Nephron (organoid): ENCODE measurements around the gene PTPRG.
"Not testable (repeated sequence)": the region's sequence is repeated elsewhere in the genome, so short reads cannot be mapped to it uniquely, and the experiment has no call there.

Experiments
- H3K27ac Mint-ChIP-seq, 3 experiments: 2 replicates each; pipeline ENCODE4 v1.8.0; 2020; ENCODE audit warnings: mixed read lengths in 3 of 3, mild to moderate bottlenecking in 2 of 3, moderate library complexity in 1 of 3
- H3K27me3 Mint-ChIP-seq: 2 replicates; pipeline ENCODE4 v1.8.0; 2021; ENCODE audit warnings: low read depth, mild to moderate bottlenecking, moderate library complexity, mixed read lengths
- H3K36me3 Mint-ChIP-seq: 2 replicates; pipeline ENCODE4 v1.8.0; 2020; ENCODE audit warnings: low read depth, mixed read lengths
- H3K4me1 Mint-ChIP-seq: 2 replicates; pipeline ENCODE4 v1.8.0; 2020; ENCODE audit warnings: mixed read lengths
- H3K4me3 Mint-ChIP-seq, 3 experiments: 2 replicates each; pipeline ENCODE4 v1.8.0; 2020; ENCODE audit warnings: mild to moderate bottlenecking in 3 of 3, mixed read lengths in 3 of 3, moderate library complexity in 2 of 3
- H3K9me3 Mint-ChIP-seq: 2 replicates; pipeline ENCODE4 v1.8.0; 2020; ENCODE audit warnings: mixed read lengths
- CTCF ChIP-seq, 3 experiments: fragments of 200-600 bp; sonication (generic); IDR thresholded peaks; one replicate each; pipeline ENCODE4 v1.5.0; 2021; ENCODE audit warnings: antibody characterized with exemption in 3 of 3; ENCODE audit not compliant: unreplicated experiment in 3 of 3

The PTPRG gene

GRCh38 chr3:61535826-61536225 lies 25.5 kb upstream of the PTPRG start:
- Mint-ChIP-seq H3K4me1 (peaks cover 24% of the 10 kb centered on the region), H3K27ac (peak overlapping the region; percentile 50 to 92 (median 65)), H3K27me3 (no peaks in the 10 kb centered on the region), H3K9me3 (no peaks in the 10 kb centered on the region), H3K4me3 (no peak overlapping the region), H3K36me3 (no peaks in the 10 kb centered on the region)
- no peak for TF ChIP-seq CTCF (IDR thresholded peaks at IDR 0.05; ENCODE audit: unreplicated experiment in 3 of 3)

GRCh38 chr3:61537366-61537765 lies 24.0 kb upstream of the PTPRG start:
- H3K4me3 Mint-ChIP-seq = peak overlapping the region in 2 of 3 experiments; percentile 5 to 33
- no peaks in the 10 kb centered on the region for H3K9me3 Mint-ChIP-seq
- peaks cover 27% of the 10 kb centered on the region for H3K4me1 Mint-ChIP-seq
- H3K36me3 Mint-ChIP-seq = no peaks in the 10 kb centered on the region
- no peaks in the 10 kb centered on the region for H3K27me3 Mint-ChIP-seq
- no peak for TF ChIP-seq CTCF (IDR thresholded peaks at IDR 0.05; ENCODE audit: unreplicated experiment in 3 of 3)
- peak overlapping the region; percentile 91 to 96 (median 92) for H3K27ac Mint-ChIP-seq

- Mint-ChIP-seq H3K9me3 (peaks cover 2% of the 10 kb centered on the region), H3K27me3 (no peaks in the 10 kb centered on the region), H3K27ac (peak overlapping the region in 1 of 3 experiments; percentile 35), H3K4me3 (no peak overlapping the region), H3K4me1 (peaks cover 29% of the 10 kb centered on the region), H3K36me3 (no peaks in the 10 kb centered on the region)
- no peak for TF ChIP-seq CTCF (IDR thresholded peaks at IDR 0.05; ENCODE audit: unreplicated experiment in 3 of 3)
Measured at GRCh38 chr3:61538486-61538885, 22.9 kb upstream of the PTPRG start.

- Mint-ChIP-seq H3K27ac (peak overlapping the region; percentile 78 to 91 (median 89)), H3K9me3 (peaks cover 2% of the 10 kb centered on the region), H3K36me3 (no peaks in the 10 kb centered on the region), H3K4me3 (peak overlapping the region in 2 of 3 experiments; percentile 1 to 7), H3K4me1 (peaks cover 22% of the 10 kb centered on the region), H3K27me3 (peaks cover 3% of the 10 kb centered on the region)
- no peak for TF ChIP-seq CTCF (IDR thresholded peaks at IDR 0.05; ENCODE audit: unreplicated experiment in 3 of 3)
Measured at GRCh38 chr3:61541694-61542093, 19.7 kb upstream of the PTPRG start.

GRCh38 chr3:61545716-61546115 lies 15.7 kb upstream of the PTPRG start:
- H3K27ac Mint-ChIP-seq = no peak overlapping the region
- H3K4me1 Mint-ChIP-seq = peaks cover 11% of the 10 kb centered on the region
- H3K27me3 Mint-ChIP-seq = peaks cover 3% of the 10 kb centered on the region
- no peak for TF ChIP-seq CTCF (IDR thresholded peaks at IDR 0.05; ENCODE audit: unreplicated experiment in 3 of 3)
- no peak overlapping the region for H3K4me3 Mint-ChIP-seq
- no peaks in the 10 kb centered on the region for H3K36me3 Mint-ChIP-seq
- H3K9me3 Mint-ChIP-seq = peaks cover 2% of the 10 kb centered on the region

- H3K27me3 Mint-ChIP-seq = peaks cover 3% of the 10 kb centered on the region
- peaks cover 8% of the 10 kb centered on the region for H3K9me3 Mint-ChIP-seq
- no peak overlapping the region for H3K4me3 Mint-ChIP-seq
- H3K27ac Mint-ChIP-seq = no peak overlapping the region
- TF ChIP-seq CTCF (IDR thresholded peaks at IDR 0.05; ENCODE audit: unreplicated experiment in 3 of 3) = no peak
- no peaks in the 10 kb centered on the region for H3K4me1 Mint-ChIP-seq
- H3K36me3 Mint-ChIP-seq = no peaks in the 10 kb centered on the region
Measured at GRCh38 chr3:61547625-61548024, 13.7 kb upstream of the PTPRG start.

- H3K4me1 Mint-ChIP-seq, H3K9me3 Mint-ChIP-seq, H3K27ac Mint-ChIP-seq, H3K36me3 Mint-ChIP-seq, H3K4me3 Mint-ChIP-seq, H3K27me3 Mint-ChIP-seq: not testable (repeated sequence)
Measured at GRCh38 chr3:61552704-61553103, 8.7 kb upstream of the PTPRG start.
